Activated CD4-positive, CD25-positive, alpha-beta regulatory T cell treated with anti-CD3 and anti-CD28 coated beads, Interleukin-2, amount 50 U/mL, for 72 hours (primary cell): ENCODE results near the gene ZNF555.

Experiments used
- DNase-seq: peaks from one replicate; pipeline ENCODE4 v3.0.0; 2021

The ZNF555 gene

DNA sequence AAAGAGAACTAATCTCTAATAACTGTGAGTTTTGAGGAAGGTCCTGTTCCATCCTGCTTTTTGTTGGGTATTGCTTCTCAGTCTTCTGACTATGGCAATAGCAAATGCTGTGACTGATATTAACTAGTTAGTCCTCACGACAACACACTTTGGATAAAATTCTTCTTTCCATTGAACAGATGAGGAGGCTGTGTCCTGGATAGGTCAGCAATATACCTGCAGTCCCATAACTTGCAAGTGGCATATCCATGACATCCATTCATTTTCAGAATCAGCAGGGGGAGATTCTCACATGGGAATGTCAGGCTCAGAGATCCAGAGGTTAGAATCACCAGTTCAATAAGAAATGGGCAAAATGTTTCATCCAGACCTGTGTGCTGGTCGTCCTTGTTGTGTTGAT is 14.3 kb upstream of the ZNF555 start:
- no peak for DNase-seq

DNA sequence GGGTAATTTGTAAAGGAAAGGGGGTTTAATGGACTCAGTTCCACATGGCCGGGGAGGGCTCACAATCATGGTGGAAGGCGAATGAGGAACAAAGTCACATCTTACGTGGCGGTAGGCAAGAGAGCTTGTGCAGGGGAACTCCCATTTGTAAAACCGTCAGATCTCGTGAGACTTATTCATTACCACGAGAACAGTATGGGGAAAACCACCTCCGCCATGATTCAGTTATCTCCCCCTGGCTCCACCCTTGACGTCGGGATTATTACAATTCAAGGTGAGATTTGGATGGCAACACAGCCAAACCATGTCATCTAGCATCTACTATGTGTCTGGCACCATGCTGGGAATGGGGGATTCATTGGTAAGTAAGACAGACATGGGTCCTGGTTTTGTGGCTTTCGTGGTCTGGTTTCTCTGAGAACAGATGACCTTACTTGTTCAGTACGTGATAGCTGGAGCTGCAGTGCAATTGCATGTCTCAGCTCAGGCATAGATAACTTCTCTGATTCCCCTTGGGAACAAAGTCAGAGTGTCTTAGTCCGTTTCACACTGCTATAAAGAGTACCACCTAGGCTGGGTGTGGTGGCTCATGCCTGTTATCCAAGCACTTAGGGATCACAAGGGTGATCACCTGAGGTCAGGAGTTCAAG is 13.3 kb upstream of the ZNF555 start:
- no peak for DNase-seq

DNA sequence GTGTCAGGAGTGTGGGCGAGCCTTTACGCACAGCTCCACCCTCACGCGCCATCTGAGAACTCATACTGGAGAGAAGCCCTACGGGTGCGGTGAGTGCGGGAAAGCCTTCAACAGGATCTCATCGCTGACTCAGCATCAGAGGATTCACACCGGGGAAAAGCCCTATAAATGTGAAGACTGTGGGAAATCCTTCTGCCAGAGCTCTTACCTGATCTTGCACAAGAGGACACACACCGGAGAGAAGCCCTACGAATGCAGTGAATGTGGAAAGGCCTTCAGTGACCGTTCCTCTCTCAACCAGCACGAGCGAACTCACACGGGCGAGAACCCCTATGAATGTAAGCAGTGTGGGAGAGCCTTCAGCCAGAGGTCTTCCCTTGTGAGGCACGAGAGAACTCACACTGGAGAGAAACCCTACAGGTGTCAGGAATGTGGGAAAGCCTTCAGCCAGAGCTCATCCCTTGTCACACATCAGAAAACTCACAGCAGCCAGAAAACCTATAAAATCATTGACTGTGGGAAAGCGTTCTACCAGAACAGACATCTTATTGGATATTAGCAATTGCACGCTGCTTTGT is 6.9 kb upstream of the ZNF555 start:
- DNase-seq: no peak

DNA sequence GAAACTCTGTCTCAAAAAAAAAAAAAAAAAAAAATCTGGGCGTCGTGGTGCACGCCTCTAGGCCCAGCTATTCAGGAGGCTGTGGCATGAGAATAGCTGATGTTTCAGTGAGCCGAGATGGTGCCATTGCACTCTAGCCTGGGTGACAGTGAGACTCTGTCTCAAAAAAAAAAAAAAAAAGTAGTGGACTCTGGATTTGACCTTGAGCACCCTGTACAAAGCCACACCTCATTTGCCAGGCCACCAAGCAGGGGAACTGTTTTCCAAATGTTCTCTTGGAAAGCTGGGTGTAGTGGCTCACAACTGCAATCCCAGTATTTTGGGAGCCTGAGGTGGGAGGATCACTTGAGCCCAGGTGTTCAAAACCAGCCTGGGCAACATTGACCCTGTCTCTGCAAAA is 3.8 kb upstream of the ZNF555 start:
- DNase-seq: no peak

DNA sequence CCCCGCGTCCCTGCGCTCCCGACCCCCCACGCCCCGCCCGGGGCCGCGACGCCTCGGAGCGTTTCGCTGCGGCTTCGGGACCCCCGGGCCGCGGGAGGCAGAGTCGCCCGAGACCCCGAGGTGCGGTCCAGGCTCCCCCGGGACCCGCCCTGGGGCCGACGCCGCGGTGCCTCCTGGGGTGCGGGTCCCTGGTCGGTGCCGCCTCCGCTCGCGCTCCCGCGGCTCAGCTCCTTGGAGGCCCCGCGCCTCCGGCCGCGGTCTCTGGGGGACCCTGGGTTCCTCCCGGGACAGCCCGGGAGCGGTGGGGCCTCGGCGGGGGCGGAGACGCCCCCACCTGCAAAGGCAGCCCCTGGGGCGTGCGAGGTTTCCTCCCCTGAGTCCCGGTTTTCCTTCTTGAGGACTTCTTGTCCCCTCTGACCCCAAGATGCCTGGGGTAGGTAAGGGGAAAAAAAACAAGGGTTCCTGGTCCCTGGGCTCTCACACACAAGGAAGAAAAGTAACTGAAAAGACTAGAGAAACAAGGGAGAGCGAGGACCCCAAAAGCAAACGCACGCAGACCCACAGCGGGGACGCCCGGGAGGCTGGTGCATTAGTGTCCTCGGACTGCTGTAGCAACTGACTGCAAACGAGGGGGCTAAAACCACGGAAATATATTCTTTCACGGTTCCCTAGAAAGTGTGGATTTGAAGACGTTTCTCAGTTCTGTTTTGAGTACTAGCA is 740 bp downstream of the ZNF555 start:
- DNase-seq: no peak

DNA sequence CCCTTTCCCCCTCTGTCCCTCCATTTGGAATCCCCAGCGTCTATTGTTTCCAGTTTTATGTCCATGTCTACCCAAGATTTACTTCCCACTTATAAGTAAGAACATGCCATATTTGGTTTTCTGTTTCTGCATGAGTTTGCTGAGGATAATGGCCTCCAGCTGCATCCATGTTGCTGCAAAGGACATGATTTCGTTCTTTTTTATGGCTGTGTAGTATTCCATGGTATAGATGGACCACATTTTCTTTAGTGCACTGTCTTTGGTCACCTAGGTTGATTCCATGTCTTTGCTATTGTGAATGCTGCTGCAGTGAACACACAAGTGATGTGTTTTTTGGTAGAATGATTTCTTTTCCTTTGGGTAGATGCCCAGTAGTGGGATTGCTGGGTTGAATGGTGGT is 3.8 kb downstream of the ZNF555 start:
- DNase-seq: no peak

DNA sequence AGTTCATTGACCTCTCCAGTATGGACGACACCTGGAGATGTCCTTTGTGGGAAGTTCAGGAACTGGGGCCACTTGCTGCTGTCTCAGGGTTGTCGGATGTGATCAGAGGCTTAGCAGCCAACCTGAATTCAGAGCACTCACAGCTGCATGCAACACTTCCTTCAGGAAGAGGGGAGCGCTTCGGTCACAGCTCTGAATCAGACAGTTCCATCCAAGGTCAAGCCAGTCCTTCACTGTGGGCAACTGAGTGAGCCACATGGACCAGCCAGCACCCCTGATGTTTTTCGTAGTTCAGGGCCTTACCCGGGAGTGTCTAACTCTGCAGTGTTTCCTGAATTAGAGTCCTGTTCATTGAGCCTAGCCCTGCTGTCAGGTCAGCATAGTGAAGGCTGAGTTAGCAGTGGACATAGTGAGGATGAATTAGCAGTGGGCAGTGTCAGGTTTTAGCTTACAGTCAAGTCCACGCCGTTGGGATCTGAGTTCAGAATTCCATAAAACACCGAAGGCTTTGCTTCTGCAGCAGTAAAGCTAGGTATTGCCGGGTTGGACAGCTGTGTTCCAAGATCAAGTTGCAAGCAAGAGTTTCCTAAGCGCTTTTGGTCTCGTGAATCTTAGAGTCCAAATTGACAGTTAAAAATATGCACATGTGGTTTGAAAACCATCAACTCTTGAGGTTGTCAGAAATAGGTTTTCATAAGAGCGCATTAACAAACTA is 5.1 kb downstream of the ZNF555 start:
- DNase-seq: no peak

DNA sequence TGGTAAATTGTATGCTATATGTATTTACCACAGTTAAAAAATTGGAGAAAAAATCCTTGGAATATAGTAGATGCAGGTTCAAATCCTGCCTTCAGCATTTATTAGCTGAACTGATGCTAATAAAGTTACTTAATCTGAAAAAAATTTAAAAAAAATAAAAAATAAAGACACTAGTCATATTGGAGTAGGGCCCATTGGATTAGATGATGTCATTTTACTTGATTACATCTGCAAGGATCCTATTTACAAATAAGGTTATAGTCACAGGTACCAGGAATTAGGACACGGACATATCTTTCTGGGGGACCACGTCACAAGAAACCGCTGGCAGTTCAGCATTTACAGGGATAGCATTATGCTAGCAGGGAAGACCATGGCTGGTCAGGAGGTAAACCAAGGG is 6.2 kb downstream of the ZNF555 start:
- DNase-seq: no peak

DNA sequence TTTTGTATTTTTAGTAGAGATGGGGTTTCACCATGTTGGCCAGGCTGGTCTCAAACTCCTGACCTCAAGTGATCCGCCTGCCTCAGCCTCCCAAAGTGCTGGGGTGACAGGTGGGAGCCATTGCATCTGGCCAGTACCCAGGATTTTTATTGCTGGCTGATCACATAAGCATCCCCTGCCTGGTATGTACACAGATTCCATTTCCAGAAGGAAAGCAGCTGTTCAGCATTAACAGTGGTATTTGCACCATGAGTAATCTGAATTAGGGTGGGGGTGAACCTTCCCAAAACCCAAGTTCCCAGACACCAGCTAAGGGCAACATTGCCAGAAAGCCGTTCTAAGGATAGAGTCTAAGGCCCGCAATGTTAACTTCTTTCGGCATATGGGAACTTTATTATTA is 7.3 kb downstream of the ZNF555 start:
- DNase-seq: no peak

DNA sequence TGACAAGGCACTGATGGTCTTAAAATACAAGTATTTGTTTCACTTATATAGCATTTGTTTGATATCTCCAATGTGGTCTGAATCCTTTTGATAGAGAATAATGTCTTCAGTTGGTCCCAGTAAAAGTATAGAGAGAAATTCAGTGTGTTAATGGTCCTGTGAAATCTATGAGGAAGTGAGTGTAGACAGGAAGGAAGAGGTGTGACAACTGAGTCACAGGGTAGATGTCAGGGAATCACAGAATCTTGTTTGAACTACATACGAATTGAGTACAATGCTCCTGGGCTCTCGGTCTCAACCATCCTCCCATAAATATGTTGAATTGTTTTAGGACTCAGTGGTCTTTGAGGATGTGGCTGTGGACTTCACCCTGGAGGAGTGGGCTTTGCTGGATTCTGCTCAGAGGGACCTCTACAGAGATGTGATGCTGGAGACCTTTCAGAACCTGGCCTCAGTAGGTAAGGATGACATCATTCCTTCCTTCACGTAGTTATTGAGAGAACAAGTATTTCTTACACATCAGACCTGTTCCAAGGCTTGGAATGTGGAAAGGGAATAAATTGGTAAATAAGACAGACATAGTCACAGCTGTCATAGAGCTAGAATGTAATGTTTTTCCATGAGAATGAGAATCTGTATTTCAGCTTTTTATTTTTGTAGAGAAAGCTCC is 9.1 kb downstream of the ZNF555 start:
- DNase-seq: no peak

DNA sequence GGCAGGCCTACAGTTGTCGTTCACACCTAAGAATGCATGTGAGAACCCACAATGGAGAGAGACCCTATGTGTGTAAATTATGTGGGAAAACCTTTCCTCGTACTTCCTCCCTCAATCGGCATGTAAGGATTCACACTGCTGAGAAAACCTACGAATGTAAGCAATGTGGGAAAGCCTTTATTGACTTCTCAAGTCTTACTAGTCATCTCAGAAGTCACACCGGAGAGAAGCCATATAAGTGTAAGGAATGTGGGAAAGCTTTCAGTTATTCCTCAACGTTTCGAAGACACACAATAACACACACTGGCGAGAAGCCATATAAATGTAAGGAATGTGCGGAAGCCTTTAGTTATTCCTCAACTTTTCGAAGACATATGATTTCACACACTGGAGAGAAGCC is 11.3 kb downstream of the ZNF555 start:
- no peak for DNase-seq

DNA sequence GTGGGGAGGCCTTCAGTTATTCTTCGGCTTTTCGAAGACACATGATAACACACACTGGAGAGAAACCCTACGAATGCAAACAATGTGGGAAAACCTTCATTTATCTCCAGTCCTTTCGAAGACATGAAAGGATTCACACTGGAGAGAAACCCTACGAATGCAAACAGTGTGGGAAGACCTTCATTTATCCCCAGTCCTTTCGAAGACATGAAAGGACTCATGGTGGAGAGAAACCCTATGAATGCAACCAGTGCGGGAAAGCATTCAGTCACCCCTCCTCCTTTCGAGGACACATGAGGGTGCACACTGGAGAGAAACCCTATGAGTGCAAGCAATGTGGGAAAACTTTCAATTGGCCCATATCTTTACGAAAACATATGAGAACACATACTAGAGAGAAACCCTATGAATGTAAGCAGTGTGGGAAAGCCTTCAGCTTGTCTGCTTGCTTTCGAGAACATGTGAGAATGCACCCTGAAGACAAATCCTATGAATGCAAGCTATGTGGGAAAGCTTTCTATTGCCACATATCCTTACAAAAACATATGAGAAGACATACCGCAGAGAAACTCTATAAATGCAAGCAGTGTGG is 11.8 kb downstream of the ZNF555 start:
- no peak for DNase-seq

DNA sequence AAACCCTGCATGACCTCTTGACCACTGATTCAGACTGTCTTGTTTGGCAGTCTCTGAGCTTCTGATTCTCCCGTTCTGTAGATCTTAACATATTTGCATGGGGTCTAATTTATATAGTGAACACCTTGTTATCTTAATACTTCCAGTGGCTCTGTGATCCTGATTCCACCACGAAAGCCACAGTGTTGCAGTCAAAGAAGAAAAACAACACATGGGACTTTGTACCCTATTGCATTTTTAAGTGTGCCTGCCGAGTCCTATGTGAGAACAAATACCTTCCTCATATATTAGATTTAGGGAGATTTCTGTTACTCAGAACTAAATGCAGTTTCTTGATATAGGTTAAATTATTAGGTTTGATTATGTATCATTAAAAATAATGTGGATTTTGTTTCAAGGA is 13.6 kb downstream of the ZNF555 start:
- DNase-seq: no peak

DNA sequence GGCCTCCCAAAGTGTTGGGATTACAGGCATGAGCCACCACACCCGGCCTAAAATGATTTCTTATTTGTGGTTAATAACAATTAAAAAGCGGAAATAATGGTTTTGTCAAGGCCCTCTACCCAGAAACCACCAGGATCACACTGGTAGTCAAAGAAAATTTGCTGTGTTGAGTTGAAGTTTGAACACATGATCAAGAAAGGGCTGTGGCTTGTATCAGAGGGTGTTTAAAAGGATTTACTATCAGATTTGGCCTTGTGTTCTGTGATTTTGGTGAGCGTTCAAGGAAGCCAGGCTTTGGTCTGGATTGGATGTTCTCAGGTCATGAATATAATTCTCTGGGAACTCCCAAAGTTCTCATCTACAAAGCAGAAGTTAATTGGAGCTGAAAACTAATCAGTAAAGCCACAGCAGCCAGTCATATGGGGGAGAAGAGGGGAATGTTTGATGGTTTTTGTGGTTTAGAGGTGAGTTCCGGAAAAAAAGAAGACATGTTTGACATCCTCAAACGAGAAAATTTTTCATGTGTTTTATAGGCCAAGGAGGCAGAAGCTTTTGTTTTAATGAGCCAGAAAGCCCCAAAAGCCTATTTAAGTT is 15.3 kb downstream of the ZNF555 start:
- DNase-seq: no peak

DNA sequence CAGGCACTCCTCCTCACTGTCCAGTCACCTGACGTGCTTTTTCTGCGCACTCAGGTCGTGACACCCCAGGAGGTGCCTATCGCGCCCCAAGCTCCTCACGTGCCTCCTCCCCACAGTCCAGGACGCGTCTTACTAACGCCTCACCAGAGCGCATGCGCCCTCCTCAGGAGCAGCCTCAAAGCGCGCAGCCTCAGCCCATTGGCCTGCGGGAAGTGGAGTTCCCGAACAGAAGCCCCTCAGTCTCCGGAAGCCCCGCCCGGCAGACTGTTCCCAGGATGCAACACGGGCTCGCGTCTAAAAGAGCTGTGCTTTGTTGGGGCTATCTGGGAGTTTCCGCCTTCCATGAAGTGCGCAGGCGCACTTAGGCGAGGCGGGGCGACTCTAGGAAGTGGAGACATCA is 17.6 kb downstream of the ZNF555 start:
- no peak for DNase-seq

DNA sequence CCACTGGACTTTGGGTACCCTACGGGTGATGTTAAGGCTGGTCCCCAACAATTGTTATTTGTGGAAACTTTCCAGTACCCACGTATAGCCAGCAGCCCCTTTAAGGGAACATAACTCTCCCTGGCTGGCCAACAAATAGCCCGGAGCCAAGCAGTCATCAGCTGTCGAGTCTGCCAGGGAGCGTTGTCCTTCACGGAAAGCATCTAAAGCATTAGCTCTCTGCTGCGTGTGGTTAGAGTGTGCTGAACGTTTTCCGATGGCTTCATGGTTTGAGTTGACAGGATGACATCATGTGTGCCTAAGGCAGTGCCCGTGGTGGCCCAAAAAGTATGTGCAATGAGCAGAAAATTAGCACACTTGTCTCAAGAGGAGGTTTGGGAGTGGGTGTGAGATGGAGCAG is 22.5 kb downstream of the ZNF555 start:
- DNase-seq: no peak

DNA sequence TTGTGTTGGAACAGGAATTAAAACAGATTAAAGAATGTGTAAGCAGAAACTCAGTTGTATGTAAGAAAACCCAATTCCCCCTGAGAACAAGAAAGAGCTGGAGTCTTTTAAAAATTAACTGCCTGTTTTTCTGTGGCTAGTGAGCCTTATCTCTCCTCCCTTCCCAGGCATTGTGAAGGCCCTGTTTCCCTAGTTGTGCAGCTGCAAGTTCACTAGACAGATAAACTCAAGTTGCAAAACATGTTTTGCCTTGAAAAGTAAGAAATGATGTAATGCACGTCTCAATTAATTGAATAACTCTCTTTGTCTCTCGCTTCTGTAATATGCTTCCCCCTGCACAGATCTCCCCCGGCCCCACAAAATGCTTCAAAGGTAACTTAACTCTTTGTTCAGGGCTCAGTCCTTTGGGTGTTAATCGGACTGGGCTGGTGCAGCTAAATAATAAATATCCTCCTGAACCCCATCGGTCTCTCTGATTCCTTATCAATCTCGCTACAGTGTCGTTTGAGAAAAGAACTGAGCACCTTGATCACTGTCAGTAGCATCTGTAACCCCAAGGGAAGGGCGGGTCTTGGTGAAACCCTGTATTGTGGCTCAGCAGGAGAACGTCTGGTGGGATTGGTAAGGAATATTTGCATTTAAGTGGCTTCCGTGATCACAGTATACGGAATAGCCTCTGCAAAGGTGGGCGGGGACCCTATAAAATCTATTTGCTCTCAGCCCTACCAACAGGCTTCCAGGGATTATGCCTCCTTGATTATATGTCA is 24.2 kb downstream of the ZNF555 start:
- no peak for DNase-seq

DNA sequence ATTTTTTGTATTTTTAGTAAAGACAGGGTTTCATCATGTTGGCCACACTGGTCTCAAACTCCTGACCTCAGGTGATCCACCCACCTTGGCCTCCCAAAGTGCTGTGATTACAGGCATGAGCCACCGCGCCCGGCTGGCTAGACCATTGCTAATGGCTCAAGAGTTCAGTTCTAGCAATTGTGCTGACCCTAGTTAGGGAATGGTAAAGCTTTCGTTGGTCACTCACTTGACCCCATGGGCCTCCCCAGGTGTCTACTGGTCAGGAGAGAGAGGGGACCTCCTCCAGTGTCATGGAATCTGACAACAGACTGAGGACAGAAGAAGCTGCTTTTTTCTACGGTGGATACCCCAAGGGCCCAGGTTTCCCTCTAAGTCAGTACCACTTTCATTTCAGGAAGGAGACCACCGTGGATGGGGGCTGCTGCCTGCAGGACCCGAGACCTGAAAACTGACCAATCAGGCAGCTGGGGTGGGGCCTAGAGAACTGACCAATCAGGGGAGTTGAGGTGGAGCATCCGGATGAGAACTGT is 25.3 kb downstream of the ZNF555 start:
- no peak for DNase-seq

DNA sequence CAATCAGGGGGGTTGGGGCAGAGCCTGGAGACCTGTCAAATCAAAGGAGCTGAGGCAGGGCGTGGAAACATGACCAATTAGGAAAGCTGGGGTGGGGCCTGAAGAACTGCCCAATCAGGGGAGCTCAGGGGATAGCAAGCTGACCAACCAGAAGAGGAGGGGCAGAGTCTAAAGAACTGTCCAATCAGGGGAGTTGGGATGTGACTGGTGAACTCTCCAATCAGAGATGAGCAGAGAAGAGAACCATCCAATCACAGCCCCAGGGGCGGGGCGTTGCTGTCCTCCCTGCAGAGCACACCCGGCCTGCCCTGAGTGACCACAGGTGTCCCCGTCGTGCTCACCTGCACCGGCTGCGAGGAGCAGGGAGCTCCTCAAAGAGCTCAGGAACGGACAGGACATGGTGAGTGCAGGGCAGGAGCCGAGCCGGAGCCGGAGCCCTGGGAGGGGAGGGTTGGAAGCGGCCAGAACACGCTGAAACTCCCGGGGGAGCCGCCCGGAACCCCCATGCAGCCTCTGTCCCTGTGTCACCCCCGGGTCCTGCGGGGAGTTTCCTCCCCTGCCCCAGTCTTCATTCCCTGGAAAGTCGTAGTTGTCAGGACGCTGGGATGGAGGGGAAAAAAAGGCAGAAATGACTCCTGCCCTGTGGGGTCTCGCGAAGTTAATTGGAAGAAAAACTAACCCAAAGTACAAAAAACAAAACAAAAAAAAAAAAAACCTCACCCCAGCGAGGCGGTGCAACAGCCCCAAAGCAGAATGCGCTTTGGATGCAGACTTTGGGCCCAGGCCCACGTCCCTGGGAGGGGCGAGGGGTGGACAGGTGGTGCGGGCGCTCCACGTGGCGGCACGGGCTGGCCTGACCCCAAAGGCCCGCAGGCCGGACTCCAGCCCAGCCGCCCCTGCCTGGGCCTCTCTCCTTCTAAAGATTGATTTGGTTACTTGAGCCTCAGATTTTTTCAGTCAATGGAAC is 26.0 kb downstream of the ZNF555 start, which contains the start of gene ZNF556:
Gene ZNF556, plus strand, starts transcription at position 311 of the 967 bp plus-strand sequence. Its CDS starts 87 bp downstream, at position 398.
- DNase-seq: peak; percentile 69

DNA sequence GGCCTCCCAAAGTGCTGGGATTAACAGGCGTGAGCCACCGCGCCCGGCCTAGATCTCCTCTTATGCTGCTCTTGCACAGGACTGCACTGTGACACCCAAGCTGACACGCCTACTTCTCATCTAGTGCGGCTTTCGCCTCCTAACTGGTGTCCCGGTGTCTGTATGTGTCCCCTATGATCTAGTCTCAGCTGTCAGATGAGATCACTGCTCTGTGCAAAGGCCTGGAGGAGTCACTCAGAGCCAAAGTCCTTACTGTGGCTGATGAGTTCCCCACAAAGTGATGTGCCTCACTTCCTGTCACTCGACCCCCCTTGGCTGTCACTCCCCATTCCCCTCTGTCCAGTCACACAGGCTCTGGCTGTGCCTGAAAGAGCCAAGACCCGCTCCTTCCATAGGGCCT is 28.3 kb downstream of the ZNF555 start:
- DNase-seq: no peak
